Measurements from ENCODE around the gene CFAP92.

DNA sequence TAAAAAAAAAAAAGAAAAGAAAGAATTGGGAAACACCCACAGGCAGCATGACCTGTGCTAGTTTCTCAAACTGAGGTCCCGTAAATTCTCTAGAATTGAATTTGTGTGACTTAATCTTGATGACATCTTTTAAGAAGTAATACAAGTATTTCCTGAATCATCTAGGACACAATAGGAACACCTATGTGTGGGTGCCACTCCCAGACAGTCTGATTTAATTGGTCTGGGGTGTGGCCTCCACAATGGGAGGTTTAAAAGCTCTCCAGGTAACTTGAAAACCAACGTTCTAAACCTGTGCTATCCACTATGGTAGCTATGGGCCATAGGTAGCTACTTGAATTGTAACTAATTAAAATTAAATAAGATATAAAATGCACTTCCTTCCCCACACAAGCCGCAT lies 28.1 kb downstream of the CFAP92 start:
- TF ChIP-seq, protein P1, sequence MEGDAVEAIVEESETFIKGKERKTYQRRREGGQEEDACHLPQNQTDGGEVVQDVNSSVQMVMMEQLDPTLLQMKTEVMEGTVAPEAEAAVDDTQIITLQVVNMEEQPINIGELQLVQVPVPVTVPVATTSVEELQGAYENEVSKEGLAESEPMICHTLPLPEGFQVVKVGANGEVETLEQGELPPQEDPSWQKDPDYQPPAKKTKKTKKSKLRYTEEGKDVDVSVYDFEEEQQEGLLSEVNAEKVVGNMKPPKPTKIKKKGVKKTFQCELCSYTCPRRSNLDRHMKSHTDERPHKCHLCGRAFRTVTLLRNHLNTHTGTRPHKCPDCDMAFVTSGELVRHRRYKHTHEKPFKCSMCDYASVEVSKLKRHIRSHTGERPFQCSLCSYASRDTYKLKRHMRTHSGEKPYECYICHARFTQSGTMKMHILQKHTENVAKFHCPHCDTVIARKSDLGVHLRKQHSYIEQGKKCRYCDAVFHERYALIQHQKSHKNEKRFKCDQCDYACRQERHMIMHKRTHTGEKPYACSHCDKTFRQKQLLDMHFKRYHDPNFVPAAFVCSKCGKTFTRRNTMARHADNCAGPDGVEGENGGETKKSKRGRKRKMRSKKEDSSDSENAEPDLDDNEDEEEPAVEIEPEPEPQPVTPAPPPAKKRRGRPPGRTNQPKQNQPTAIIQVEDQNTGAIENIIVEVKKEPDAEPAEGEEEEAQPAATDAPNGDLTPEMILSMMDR (conservative IDR thresholded peaks at IDR 0.05), result no peak
- TF ChIP-seq ZFX (IDR thresholded peaks at IDR 0.05), result no peak
